Stimulated activated CD8-positive, alpha-beta memory T cell treated with anti-CD3 and anti-CD28 coated beads, Interleukin-7, amount 100 ng/mL, for 48 hours (primary cell): ENCODE measurements around the gene ITGAE.

ENCODE experiments used
- DNase-seq, 2 donors: peaks; one replicate each; pipeline ENCODE4 v3.0.0-alpha.2; 2020; ENCODE audit warnings: low read depth in 1 of 2; ENCODE audit errors: extremely low read depth in 1 of 2

ITGAE gene

DNA sequence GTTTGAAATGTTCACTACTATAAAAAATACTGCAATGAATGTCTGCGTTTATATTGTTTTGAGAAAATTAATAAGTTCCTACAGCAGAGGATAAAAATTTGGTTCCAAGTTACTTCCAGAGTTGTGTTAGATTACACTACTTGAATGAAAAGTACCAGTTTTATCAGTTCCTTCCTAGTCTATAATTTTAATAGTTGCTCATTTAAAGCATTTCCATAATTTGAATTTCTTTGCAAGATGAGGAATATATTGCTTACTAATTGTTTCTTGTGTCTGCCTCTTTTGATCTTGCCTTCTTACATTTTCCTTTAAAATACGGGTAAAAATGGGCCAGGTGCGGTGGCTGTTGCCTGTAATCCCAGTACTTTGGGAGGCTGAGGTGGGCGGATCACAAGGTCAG is 128.4 kb downstream of the ITGAE start:
- no peak for DNase-seq

DNA sequence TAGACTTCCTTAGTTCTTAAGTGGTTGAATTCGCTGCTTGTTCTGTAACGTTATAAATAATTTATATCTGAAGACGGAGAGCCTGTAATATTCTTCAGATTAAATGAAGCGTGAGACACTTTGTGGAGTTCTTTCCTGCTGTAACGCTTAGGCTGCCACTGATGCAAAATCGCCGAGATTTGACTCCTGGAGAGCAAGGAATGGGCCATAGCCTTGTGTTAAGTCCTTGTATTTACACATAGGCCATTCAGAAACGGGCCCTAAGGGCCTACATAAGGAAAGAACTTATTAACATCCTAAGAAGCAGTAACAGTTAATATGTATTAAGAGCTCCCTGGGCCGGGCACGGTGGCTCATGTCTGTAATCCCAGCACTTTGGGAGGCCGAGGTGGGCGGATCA is 131.4 kb downstream of the ITGAE start:
- DNase-seq, result no peak

DNA sequence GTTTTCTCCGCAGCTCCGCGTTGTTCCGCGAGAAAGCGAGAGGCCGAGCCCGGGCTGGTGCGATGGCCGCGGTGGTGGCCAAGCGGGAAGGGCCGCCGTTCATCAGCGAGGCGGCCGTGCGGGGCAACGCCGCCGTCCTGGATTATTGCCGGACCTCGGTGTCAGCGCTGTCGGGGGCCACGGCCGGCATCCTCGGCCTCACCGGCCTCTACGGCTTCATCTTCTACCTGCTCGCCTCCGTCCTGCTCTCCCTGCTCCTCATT is 132.0 kb downstream of the ITGAE start:
- DNase-seq, result no peak

DNA sequence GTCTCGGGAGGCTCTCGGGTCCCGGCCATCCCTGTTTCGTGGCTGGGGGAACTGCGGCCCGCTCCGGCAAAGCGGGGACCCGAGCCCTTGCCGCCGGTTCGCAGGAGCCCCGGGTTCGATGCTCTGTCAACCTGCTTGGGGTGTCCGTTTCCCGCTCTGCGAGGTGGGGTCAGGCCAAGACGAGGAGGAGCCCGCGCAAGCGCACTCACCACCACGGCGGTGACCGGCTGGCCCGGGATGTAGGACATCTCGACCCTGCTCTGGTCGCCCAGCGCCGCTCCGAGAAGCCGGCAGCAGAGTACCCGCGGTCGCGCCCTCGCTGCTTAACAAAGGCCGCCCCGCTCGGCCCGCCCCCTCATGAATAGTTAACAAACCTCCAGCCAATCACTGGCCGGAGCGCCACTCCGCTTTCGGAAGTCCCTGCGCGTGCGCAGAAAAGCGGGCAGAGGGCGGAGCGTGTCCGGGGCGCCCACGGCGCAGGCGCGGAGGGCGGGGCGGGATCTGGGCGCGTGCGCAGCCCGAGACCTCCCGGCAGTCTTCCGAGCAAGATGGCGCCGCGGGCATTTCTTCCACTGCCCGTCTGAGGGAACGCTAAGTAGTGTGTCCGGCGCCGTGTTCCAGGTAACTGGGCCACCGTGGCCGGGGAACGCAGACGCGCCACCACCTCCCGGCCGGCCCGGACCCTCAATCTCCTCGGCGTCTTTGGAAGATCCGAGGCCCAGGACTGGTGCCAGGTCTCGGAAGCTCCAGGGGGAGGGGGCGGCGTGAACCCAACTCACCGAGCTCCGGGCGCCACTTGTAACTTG is 132.5 kb downstream of the ITGAE start, which contains the start of the genes EMC6 and TAX1BP3:
EMC6 (plus strand) TSS at position 534 of the 806 bp plus-strand sequence. CDS start 335 bp downstream, outside the sequence.
TAX1BP3 (minus strand) TSS at position 300 of the 806 bp plus-strand sequence; CDS start at position 248, 52 bp downstream.
- DNase-seq, result peak; percentile 96 to 99

DNA sequence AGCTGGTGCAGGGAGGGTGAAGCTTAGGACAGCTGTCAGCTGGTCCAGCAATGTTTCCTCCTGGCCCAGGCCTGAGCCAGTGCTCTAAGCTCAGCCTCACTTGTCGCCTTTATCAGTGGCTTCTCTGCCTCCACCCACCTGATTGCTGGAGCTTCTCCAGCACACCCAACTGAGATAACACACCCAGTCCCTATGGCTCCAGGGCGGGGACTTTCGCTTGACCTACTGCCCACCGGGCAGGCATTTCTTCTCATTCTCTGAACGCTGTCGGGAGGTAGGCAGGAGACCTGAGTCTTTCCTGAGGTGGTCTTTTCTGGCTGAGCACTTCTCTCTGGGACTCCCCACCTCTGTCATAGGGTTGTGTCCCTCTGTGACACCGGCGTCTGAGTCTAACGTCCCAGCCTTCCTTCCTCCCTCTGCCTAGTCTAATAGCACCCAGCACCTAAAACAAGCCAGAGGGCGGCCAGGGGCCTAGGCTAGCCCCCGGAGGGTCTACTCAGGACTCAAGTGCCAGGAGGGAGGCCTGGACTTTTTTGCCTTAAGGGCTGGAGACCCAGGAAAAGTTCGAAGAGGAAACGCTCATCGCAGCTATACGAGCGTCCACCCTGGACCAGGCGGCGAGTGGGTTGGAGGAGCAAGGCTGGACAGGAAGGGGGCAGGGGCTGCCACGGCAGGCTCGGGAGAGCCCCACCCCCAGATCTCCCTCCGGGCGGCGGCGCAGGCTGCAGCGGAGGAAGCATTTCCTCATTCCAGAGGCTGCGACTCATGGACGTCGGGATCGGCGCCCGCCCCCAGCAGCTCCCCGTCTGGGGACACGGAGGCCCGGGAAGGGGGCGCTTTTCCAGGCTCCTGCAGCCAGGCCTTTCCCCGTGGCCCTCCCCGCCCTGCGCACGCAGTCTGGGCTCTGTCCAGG is 133.4 kb downstream of the ITGAE start:
- no peak for DNase-seq

DNA sequence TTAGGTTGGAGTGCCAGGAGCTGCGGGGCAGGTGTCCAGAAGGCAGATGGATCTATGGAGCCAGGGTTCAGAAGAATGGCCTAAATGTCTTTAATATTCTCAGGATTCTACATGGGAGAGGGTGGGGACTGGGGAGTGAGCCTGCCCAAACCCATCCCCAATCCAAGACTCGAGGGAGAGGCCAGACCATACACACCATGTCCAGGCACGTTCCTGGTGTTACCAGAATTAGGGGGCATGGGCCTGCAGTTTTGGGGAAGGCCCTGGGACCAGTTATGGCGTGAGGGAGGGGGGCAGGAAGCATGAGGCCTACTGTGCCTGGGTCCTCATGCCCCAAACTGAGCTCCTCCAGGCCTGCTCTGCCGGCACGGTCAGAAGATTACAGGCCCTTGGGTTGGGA is 134.5 kb downstream of the ITGAE start:
- no peak for DNase-seq

DNA sequence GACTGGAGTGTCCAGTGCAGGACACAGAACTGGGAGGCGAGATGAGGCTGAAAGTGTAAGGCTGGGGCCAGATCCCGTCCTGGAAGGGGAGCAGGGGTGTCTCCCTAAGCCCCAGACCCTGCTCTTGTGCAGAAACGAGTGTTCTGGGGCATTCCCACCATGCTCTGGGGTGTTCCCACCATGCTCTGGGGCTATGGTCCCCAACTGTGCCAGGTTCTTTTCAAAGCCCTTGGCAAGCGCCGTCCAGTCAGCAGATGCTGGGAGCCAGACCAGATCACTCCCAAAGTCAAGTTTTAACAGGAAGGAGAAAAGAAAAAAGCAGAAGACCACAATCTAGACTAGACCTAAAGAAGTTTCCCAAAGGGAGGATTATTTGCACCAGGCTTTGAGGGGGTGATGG is 135.2 kb downstream of the ITGAE start:
- no peak for DNase-seq
